GM12878 (cell line): ENCODE data around the gene DLL1. TPM values are rescaled to one million over a fixed set of nuclear protein-coding genes. Genes with fewer than 3 reads are reported as not detected.

Source experiments
- ATAC-seq: fragments of 200-7000 bp; cut with Tn5 transposase; 3 replicates; pipeline ENCODE4 v1.9.1; 2020; ENCODE audit warnings: mild to moderate bottlenecking, moderate library complexity
- BruUV-seq: library from RNA; stranded (reverse); fragments of 400-500 nt; replicated peaks from 2 replicates; lab custom pipeline; 2021; lab: Mats Ljungman, UMichigan
- CTCF ChIA-PET: fragments of 300-600 bp; sonication (Branson Sonifier 250); formaldehyde crosslinking; extraction: SDS; loops from one replicate; lab custom pipeline; 2021; ENCODE audit warnings: inconsistent platforms; lab: Yijun Ruan, JAX
- POLR2A ChIA-PET: fragments of 350-600 bp; formaldehyde crosslinking; extraction: SDS; loops from one replicate; lab custom pipeline; 2021; ENCODE audit warnings: inconsistent platforms; lab: Charles Lee
- RAD21 ChIA-PET: fragments of 300-600 bp; sonication (Branson Sonifier 250); formaldehyde crosslinking; loops from one replicate; lab custom pipeline; 2023; ENCODE audit warnings: antibody characterized with exemption; ENCODE audit not compliant: unreplicated experiment; lab: Charles Lee
- SMC1A ChIA-PET: fragments of 300-600 bp; sonication (Branson Sonifier 250); formaldehyde crosslinking; loops from one replicate; lab custom pipeline; 2023; ENCODE audit not compliant: unreplicated experiment, uncharacterized antibody; lab: Charles Lee
- DNase-seq: peaks from one replicate; pipeline ENCODE4 v3.0.0-alpha.2; 2011; ENCODE audit warnings: low read depth, low spot score
- FAIRE-seq: peaks from 3 replicates; lab custom pipeline; 2011; peaks lifted over from hg19 to GRCh38; lab: Jason Lieb, UNC
- H2AFZ ChIP-seq: 2 replicates; pipeline ENCODE4 v1.6.0; 2011; ENCODE audit warnings: low read depth, low read length, control low read depth; ENCODE audit not compliant: control insufficient read depth
- H3K27ac ChIP-seq: 2 replicates; pipeline ENCODE4 v1.5.1; 2011; ENCODE audit warnings: control low read depth; ENCODE audit not compliant: control insufficient read depth, insufficient read depth
- H3K27me3 ChIP-seq, 2 experiments: replicated peaks in 1 of 2; 2 replicates each; pipeline versions ENCODE4 v1.6.0 to v1.6.1; 2011; ENCODE audit warnings: low read length in 1 of 2; ENCODE audit not compliant: control insufficient read depth in 2 of 2, insufficient read depth in 2 of 2
- H3K36me3 ChIP-seq, 2 experiments: 2 replicates each; pipeline ENCODE4 v1.5.1; 2011; ENCODE audit warnings: low read length in 1 of 2; ENCODE audit not compliant: control insufficient read depth in 2 of 2, insufficient read depth in 2 of 2
- H3K4me1 ChIP-seq: 2 replicates; pipeline ENCODE4 v1.6.1; 2011; ENCODE audit warnings: mild to moderate bottlenecking, low read length, moderate library complexity, mixed read lengths; ENCODE audit not compliant: control insufficient read depth, insufficient read depth
- H3K4me2 ChIP-seq: 2 replicates; pipeline ENCODE4 v1.6.0; 2011; ENCODE audit warnings: control low read depth; ENCODE audit not compliant: control insufficient read depth, insufficient read depth
- H3K4me3 ChIP-seq: fragments of 200-600 bp; sonication (generic); 2 replicates; pipeline ENCODE4 v1.5.1; 2016
- H3K79me2 ChIP-seq: 2 replicates; pipeline ENCODE4 v1.6.0; 2011; ENCODE audit warnings: low read length; ENCODE audit not compliant: control insufficient read depth, insufficient read depth
- H3K9ac ChIP-seq: 2 replicates; pipeline ENCODE4 v1.8.0; 2011; ENCODE audit warnings: low read length, control low read depth, mixed read lengths; ENCODE audit not compliant: control insufficient read depth, insufficient read depth
- H3K9me3 ChIP-seq: replicated peaks from 3 replicates; pipeline ENCODE4 v1.5.1; 2011; ENCODE audit warnings: mild to moderate bottlenecking, low read length; ENCODE audit not compliant: control insufficient read depth, insufficient read depth
- H4K20me1 ChIP-seq: 2 replicates; pipeline ENCODE4 v1.6.0; 2011; ENCODE audit not compliant: control insufficient read depth, insufficient read depth
- EED ChIP-seq: sonication (generic); IDR thresholded peaks from 2 replicates; pipeline ENCODE4 v1.6.1; 2016; ENCODE audit warnings: antibody characterized with exemption, low read depth
- EP300 ChIP-seq, 2 experiments: fragments of 150-350 bp in 1 of 2; IDR thresholded peaks; 2 replicates each; pipeline ENCODE4 v1.6.1; 2011 to 2012; ENCODE audit warnings: low read depth in 2 of 2, low read length in 2 of 2, borderline replicate concordance in 1 of 2, improper control_type of control experiment in 1 of 2, inconsistent platforms in 1 of 2; ENCODE audit not compliant: control insufficient read depth in 1 of 2
- HDGF ChIP-seq: fragments of 450-650 bp; IDR thresholded peaks from 2 replicates; pipeline ENCODE4 v1.6.1; 2016; ENCODE audit warnings: antibody characterized with exemption
- KAT2A ChIP-seq: conservative IDR thresholded peaks from 2 replicates; pipeline ENCODE4 v1.6.1; 2011; ENCODE audit warnings: low read depth, low read length; ENCODE audit not compliant: control insufficient read depth
- KDM1A ChIP-seq: fragments of 200-600 bp; sonication (generic); IDR thresholded peaks from 2 replicates; pipeline ENCODE4 v1.6.1; 2016; ENCODE audit warnings: borderline replicate concordance
- POLR2AphosphoS5 ChIP-seq: IDR thresholded peaks from 2 replicates; pipeline ENCODE4 v1.6.1; 2011; ENCODE audit warnings: mild to moderate bottlenecking, low read length, inconsistent platforms
- RAD51 ChIP-seq: fragments of 450-650 bp; IDR thresholded peaks from 2 replicates; pipeline ENCODE4 v1.6.1; 2016; ENCODE audit warnings: moderate library complexity, mild to moderate bottlenecking, inconsistent platforms
- WGBS: methylation state at CpG from one replicate; pipeline ENCODE4 v1.1.6; 2016; ENCODE audit warnings: low lambda C conversion rate; ENCODE audit not compliant: insufficient replicate concordance, insufficient coverage; ENCODE audit errors: missing lambda C conversion rate; 5-methylcytosine and 5-hydroxymethylcytosine counted together
- in situ Hi-C: fragments of 300-500 bp; cut with MboI; formaldehyde crosslinking; loops from 9 replicates; pipeline ENCODE4 v1.14.3; 2018; ENCODE audit warnings: mixed read lengths
- intact Hi-C: fragments of 100-400 bp; cut with micrococcal nuclease; formaldehyde crosslinking; loops from one replicate; pipeline ENCODE4 v1.14.2; 2022; ENCODE audit not compliant: unreplicated experiment
- polyA plus RNA-seq, 11 experiments: library from polyadenylated mRNA; depleted of rRNA in 4 of 11; unstranded in 6 of 11; stranded (reverse) in 5 of 11; fragments of >200 nt; fragmentation: Nextera tagmentation in 4 of 11; fragmentation: Illumina TruSeq in 1 of 11; extraction: Ambion mirVana in 4 of 11; extraction: Trizol in 1 of 11; gene quantifications; 1 replicate in 1 of 11; 2 replicates in 10 of 11; pipeline versions ENCODE4 v1.2.1 to v1.2.3, GENCODE V29; 2011 to 2016; ENCODE audit warnings: inconsistent platforms in 2 of 11, missing spikeins in 2 of 11, low read depth in 1 of 11
- total RNA-seq, 4 experiments: library from RNA; depleted of rRNA in 3 of 4; stranded (reverse); fragments of >200 nt in 3 of 4; fragmentation: Illumina TruSeq in 1 of 4; extraction: Trizol in 1 of 4; gene quantifications; 2 replicates each; pipeline versions ENCODE4 v1.2.1 to v1.2.3, GENCODE V29; 2013 to 2021
- TF ChIP-seq, protein P1 (sequence below): fragments of 450-650 bp; IDR thresholded peaks from 2 replicates; pipeline ENCODE4 v1.6.1; 2018; ENCODE audit warnings: mild to moderate bottlenecking, low read depth, moderate library complexity; ENCODE audit not compliant: partially characterized antibody

DLL1 gene
- total and polyA plus RNA-seq, 10 of the 15 experiments (the other 5 are each of a cell fraction or from before 2014, with no cell fraction given): 0.02 to 0.80 (median 0.19) TPM

DNA sequence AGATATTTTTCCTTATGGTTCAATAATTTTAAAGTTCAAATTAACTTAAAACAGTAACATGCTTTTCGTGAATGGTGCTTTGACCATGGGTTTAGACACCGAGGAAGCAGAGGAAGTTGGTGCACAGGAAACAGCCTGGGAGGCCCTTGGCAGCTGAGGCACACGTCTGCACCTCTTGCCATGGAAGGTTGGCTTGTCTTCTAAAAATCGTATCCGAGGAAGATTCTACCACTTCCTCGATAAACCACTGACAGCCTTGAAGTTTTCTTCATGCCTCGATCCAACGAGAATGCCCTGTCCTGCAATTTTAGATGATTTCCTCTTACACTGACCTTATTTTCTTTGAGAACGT is 12.2 kb downstream of the DLL1 start:
- Histone ChIP-seq H3K4me3 (no peak overlapping the region), H3K27me3 (no peaks in the 10 kb centered on the region; a peak in 1 of 4 replicates), H3K9ac (no peak overlapping the region), H3K4me1 (no peaks in the 10 kb centered on the region), H3K4me2 (no peak overlapping the region), H3K79me2 (no peaks in the 10 kb centered on the region), H2AFZ (no peak overlapping the region), H3K36me3 (no peaks in the 10 kb centered on the region), H3K27ac (no peak overlapping the region), H3K9me3 (no peaks in the 10 kb centered on the region; the same call in 2 of the 3 replicates), H4K20me1 (no peaks in the 10 kb centered on the region)
- SMC1A ChIA-PET: interaction anchor here (0.6 kb wide), 1 partner anchor 238 kb away, joined by 3 read pairs; no protein-coding TSS in a partner anchor
- POLR2A ChIA-PET: no interaction called here
- in situ Hi-C loops: no loop called here
- intact Hi-C loops: no loop called here
- DNase-seq (no peak), ATAC-seq (no peak), FAIRE-seq (no peak)
- BruUV-seq: no TSS peak
- CTCF ChIA-PET: interaction anchor here (1.2 kb wide), 1 partner anchor 238 kb away, joined by 3 read pairs; no protein-coding TSS in a partner anchor
- TF ChIP-seq KDM1A (no peak), POLR2AphosphoS5 (no peak), KAT2A (no peak), RAD51 (no peak), EED (no peak), EP300 (IDR thresholded peaks at IDR 0.05; ENCODE audit: borderline replicate concordance in 1 of 2, control insufficient read depth in 1 of 2, low read depth in 2 of 2, low read length in 2 of 2) (no peak), HDGF (no peak)
- TF ChIP-seq, protein P1, sequence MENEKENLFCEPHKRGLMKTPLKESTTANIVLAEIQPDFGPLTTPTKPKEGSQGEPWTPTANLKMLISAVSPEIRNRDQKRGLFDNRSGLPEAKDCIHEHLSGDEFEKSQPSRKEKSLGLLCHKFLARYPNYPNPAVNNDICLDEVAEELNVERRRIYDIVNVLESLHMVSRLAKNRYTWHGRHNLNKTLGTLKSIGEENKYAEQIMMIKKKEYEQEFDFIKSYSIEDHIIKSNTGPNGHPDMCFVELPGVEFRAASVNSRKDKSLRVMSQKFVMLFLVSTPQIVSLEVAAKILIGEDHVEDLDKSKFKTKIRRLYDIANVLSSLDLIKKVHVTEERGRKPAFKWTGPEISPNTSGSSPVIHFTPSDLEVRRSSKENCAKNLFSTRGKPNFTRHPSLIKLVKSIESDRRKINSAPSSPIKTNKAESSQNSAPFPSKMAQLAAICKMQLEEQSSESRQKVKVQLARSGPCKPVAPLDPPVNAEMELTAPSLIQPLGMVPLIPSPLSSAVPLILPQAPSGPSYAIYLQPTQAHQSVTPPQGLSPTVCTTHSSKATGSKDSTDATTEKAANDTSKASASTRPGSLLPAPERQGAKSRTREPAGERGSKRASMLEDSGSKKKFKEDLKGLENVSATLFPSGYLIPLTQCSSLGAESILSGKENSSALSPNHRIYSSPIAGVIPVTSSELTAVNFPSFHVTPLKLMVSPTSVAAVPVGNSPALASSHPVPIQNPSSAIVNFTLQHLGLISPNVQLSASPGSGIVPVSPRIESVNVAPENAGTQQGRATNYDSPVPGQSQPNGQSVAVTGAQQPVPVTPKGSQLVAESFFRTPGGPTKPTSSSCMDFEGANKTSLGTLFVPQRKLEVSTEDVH: no peak
- WGBS: 13% methylated on average over 9 of the region's 9 CpGs
- RAD21 ChIA-PET: no interaction called here
